GM18873 (cell line): ENCODE measurements around the gene FHAD1.
"Not testable (repeated sequence)": the region's sequence is repeated elsewhere in the genome, so short reads cannot be mapped to it uniquely, and the experiment has no call there.

Experiments
- ATAC-seq: cut with Tn5 transposase; IDR thresholded peaks from one replicate; pipeline ENCODE4 v1.9.1; 2021; ENCODE audit warnings: mild to moderate bottlenecking, moderate library complexity, moderate number of reproducible peaks; ENCODE audit not compliant: unreplicated experiment, low FRiP score

The FHAD1 gene

DNA sequence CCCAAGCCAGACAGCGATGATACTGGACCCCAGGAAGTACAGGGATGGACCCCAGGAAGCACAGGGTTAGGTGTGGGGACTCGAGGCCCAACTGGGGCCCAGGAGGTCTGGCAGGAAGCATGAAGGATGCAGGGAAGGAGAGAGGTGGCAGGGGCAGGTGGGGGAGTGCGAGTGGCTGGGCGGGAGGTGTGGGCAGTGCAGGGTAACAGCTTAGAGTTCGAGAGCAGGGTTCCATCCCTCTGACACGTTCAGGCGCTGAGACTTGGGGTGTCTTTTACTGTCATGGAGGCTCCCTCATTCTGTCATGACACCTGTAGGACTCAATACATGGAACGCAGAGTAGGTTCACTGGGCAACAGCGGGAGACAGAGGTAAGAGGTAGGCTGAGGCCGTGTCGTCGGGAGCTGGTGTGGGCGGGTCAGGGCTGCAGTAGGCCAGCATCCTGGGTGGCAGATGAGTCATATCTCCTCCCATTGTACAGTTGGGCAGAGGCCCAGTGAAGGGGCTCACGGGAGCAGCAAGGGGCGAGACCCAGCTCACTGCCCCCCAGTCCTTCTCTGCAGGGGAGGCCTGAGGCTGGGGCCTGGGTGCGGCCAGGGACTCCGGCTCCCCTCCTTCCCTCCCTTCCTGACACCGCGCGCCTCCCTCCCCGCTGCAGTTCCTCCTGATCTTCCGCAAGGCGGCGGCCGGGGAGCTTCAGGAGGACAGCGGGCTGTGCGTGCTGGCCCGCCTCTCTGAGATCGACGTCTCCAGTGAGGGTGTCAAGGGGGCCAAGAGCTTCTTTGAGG is 179.7 kb downstream of the FHAD1 start:
- ATAC-seq = no peak

- no peak for ATAC-seq
These were observed 180.2 kb downstream of the FHAD1 start for GRCh38 chr1:15427280-15427666.

DNA sequence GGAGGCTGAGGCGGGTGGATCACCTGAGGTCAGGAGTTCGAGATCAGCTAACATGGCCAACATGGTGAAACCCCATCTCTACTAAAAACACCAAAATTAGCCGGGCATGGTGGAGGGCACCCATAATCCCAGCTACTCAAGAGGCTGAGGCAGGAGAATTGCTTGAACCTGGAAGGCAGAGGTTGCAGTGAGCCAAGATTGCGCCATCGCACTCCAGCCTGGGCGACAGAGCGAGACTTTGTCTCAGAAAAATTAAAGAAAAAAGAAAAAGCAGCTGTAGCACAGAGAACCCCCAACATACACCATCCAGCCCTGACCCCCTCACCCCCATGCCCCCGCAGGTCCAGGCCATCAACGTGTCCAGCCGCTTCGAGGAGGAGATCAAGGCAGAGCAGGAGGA is 181.2 kb downstream of the FHAD1 start:
- ATAC-seq = not testable (repeated sequence)

DNA sequence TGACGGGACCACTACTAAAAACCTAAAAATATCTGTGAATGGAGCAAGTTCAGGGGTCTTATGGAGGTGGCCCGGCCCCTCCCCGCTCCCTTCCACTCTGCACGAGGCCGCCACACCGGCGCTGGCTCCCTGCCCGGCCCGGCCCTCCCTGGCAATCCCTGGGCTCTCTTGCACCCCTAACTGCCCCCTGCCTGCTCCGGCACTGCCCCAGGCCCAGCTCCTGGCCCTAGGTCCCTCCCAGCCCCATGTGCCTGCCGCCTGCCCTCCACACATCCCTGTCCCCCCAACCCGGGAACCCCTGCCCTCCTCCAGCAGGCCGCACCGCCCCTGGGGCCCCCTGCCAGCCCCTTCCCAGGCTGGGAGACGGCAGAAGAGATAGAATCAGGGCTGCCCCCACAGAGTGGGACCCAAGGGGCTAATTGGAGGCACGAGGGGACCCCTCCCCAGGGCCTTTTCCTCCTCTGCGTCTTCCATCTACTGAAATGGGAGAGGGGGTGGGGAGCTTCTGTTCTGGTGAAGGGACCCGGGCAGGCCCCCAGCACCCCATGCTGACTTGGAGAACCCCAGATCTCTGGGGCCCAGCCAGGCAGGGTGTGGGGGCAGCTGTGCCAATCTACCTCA is 181.9 kb downstream of the FHAD1 start:
- no peak for ATAC-seq

DNA sequence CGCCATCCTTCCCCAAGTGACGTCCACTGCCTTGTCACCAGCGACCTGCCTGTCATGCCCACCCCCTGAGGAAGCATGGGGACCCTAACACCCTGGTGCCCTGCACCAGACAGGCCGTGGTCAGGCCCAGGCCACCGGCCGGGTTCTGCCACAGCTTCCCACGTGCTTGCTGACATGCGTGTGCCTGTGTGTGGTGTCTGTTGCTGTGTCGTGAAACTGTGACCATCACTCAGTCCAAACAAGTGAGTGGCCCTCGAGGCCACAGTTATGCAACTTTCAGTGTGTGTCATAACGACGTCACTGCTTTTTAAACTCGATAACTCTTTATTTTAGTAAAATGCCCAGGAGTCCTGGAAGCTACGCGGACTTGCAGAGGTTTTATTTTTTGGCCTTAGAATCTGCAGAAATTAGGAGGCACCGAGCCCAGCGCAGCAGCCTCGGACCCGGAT is 182.7 kb downstream of the FHAD1 start:
- no peak for ATAC-seq

DNA sequence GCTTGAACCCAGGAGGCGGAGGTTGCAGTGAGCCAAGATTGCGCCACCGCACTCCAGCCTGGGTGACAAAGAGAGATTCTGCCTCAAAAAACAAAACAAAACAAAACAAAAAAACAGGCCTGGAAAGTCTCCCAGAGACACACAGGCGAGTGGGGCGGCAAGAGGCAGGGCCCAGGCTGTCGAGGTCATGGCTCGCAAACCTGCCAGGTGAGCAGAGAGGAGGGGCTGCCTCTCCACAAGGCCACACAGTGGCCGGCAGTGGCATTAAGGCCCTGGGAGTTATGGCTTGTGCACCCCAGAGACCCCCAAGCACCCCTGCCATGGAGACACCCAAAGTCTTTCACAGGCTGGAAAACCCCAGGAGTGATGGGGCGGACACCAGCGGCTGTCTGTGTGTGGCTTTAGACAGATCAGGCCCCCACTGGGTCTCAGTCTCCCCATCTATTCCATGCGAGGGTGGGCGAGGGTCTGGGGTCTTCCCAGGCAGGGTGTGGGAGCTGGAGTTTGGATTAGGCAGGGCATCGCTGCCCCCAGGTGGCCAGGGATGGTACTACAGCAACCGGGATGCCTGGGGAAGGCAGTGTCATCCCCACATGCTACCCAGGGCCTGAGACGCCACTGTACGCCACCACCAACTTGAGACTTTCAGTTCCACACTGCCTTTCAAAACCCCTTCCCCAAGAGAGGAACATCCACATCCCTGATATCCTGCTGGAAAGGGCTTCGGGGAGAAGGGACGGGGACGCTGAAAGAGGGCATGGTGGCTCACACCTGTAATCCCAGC is 184.0 kb downstream of the FHAD1 start:
- no peak for ATAC-seq

DNA sequence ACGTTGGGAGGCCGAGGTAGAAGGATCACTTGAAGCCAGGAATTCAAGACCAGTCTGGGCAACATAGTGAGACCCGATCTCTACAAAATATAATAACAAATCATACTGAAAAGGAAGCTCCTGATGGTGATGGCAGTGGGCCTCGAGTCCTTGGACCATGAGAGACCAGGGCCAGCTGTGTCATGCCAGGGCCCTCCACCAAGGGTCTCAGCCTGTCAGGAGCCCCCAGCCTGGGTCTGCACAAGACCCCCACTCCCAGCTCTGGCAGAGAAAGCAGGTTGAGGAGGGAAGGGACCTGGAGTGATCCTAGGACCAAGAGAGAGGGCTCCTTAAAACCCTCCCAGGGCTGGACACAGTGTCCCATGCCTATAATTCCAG is 184.5 kb downstream of the FHAD1 start:
- ATAC-seq = no peak

- no peak for ATAC-seq
These were observed 185.3 kb downstream of the FHAD1 start for GRCh38 chr1:15432324-15432723.

- ATAC-seq = no peak
These were observed 186.4 kb downstream of the FHAD1 start for GRCh38 chr1:15433471-15433870.

GRCh38 chr1:15434739-15435138 is 187.7 kb downstream of the FHAD1 start:
- not testable (repeated sequence) for ATAC-seq

DNA sequence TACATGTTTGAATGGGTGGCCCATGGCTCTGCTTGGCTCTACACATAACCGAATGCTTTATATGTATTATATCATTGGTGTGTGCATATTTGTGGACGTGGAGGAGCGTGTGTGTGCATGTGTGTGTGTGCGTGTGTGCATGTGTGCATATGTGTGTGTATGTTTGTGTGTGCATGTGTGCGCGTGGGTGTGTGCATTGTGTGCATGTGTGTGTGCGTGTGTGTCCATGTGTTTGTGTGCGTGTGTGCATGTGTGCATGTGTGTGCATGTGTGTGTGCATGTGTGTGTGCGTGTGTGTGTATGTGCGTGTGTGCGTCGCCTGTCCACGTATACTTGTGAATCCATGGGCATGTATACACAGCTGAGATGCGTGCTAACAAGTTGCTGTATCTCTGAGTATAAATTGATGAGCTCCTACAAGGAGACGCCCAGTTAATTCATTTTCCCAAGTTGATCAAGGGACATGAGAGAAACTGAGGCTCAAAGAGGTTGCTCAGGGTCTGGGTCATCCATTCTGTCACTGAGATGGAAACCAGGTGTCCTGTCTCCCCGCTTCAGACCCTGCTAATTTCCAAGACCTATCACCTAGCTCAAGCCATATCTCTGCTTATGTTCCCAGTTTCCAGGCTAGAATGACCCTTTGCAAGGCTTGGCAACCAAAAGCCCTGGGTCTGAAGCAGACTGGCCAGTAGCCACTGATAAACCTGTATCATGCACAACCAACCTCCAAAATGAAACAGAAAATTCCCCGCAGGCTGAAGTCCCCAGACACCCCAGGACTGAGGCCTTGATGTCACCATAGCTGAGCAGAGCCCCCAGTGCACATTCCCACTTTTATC is 188.4 kb downstream of the FHAD1 start:
- ATAC-seq = no peak

DNA sequence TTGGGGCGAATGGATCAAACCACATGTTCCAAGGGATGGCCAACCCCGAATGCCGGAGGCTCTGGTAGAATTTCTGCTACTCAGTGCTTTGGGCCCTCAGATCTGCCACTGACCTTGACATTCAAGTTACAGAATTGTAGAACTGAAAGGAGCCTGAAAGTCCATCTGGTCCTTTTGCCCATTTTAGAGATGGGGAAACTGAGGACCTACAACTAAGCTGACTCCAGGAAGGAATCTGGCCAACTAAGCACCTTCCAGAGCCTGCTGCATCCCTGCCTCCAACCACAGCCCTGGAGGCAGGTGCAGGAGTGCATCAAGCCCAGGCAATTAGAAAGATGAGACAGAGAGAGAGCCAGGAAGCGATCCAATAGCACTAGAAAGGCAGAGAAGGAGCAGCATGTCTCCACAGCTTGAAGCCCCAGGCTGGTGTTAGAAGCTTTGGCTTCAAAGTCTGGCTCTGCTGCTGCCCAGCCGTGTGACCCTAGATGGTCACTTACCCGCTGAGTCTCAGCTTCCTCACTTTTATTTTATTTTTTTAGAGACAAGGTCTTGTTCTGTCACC is 189.9 kb downstream of the FHAD1 start:
- no peak for ATAC-seq

DNA sequence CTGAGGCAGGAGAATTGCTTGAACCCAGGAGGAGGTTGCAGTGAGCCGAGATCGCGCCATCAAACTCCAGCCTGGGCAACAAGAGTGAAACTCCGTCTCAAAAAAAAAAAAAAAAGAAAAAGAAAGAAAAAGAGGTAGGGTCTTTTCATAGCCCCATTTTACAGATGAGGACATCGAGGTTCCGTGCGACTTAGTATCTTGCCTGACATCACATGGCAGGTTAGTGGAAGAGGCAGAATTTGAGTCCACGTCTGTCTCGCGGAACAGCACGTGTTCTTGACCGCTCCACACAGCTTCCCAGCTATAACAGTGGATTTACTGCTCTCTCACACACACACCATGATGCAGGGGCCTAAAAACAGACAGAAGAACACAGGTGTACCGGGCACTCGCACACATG is 192.3 kb downstream of the FHAD1 start:
- no peak for ATAC-seq

DNA sequence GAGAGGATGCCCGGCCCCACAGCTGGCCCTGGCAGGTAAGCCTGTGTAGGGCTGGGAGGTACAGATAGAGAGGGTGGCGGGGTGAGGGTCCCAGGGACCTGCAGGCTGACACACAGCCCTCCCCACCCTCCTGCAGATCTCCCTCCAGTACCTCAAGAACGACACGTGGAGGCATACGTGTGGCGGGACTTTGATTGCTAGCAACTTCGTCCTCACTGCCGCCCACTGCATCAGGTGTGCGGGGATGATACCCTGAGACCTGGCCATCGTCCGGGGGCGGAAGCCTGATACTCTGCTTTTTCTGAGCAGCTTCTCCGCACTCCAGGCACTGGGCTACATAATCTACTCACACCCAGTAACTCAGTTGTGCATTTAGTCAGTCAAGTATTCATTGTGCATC is 193.3 kb downstream of the FHAD1 start:
- no peak for ATAC-seq

GRCh38 chr1:15441247-15441646 is 194.2 kb downstream of the FHAD1 start:
- ATAC-seq = no peak

DNA sequence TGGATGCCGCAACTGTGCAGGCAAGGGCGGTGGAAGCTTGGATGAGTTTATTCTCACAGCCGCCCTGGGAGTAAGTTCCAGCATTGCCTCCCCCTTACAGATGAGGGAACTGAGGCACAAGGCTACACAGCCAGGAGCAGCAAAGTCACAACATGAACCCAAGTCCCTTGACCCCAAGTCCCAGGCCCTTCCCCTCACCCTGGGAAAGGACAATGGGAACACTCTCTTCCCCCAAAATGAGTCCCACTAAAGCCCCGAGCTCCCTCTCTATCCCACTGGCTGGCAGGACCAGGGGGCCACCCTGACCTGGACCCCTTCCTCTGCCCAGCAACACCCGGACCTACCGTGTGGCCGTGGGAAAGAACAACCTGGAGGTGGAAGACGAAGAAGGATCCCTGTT is 195.1 kb downstream of the FHAD1 start:
- ATAC-seq = no peak

DNA sequence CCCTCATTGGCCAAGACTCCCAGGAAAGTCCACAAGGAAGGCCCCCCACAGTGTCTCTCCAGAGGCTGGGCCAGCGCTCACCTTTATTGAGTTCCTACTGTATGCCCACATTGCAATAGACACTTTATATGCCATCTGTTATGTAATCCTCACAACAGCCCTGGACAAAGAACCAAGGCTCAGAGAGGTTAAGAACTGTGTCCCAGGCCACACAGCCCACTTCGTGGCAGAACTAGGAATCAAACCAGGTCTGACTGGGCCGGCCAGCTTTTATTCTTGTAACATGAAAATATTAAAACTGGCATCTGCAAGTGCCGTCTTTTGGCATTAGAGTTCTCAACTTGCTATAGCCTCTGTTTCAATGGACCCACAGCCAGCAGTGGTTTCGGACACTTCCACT is 195.7 kb downstream of the FHAD1 start:
- no peak for ATAC-seq

- no peak for ATAC-seq
These were observed 196.3 kb downstream of the FHAD1 start for GRCh38 chr1:15443281-15443680.

- ATAC-seq = no peak
These were observed 197.7 kb downstream of the FHAD1 start for GRCh38 chr1:15444468-15445389.
